Neural cell (in vitro differentiated cells): ENCODE results near the gene SECTM1. TPM values are rescaled to one million over a fixed set of nuclear protein-coding genes. Genes with fewer than 3 reads are reported as not detected.
"Not testable (repeated sequence)": the region's sequence is repeated elsewhere in the genome, so short reads cannot be mapped to it uniquely, and the experiment has no call there.

Experiments
- H2AFZ ChIP-seq: fragments of 200-600, 300-800 bp; sonication (generic), shearing (Covaris generic); 2 replicates; pipeline ENCODE4 v1.6.0; 2014; ENCODE audit warnings: low read depth, mild to moderate bottlenecking, antibody characterized with exemption, low read length, moderate library complexity
- H3F3A ChIP-seq: fragments of 200-600 bp; shearing (Covaris generic); 2 replicates; pipeline ENCODE4 v1.6.1; 2016; ENCODE audit warnings: mild to moderate bottlenecking, moderate library complexity, mixed read lengths, antibody characterized with exemption, low read length; ENCODE audit not compliant: insufficient read depth, poor library complexity, severe bottlenecking
- H3K27ac ChIP-seq: fragments of 200-600, 300-800 bp; sonication (generic), shearing (Covaris generic); 2 replicates; pipeline ENCODE4 v1.5.1; 2014; ENCODE audit warnings: mild to moderate bottlenecking, low read length, moderate library complexity
- H3K27me3 ChIP-seq: fragments of 300-800, 200-600 bp; sonication (generic), shearing (Covaris generic); 2 replicates; pipeline ENCODE4 v1.6.0; 2014; ENCODE audit warnings: mild to moderate bottlenecking, low read depth, low read length, moderate library complexity; ENCODE audit not compliant: insufficient read depth
- H3K36me3 ChIP-seq: fragments of 300-800, 200-600 bp; sonication (generic), shearing (Covaris generic); 2 replicates; pipeline ENCODE4 v1.5.1; 2014; ENCODE audit warnings: mild to moderate bottlenecking, antibody characterized with exemption, low read length, moderate library complexity; ENCODE audit not compliant: insufficient read depth
- H3K4me2 ChIP-seq: fragments of 300-800, 200-600 bp; sonication (generic), shearing (Covaris generic); 2 replicates; pipeline ENCODE4 v1.6.0; 2014; ENCODE audit warnings: mild to moderate bottlenecking, low read length
- H3K4me3 ChIP-seq: fragments of 300-800, 200-600 bp; sonication (generic), shearing (Covaris generic); 2 replicates; pipeline ENCODE4 v1.5.1; 2014; ENCODE audit warnings: mild to moderate bottlenecking, low read length, moderate library complexity
- H3K79me2 ChIP-seq: fragments of 200-600 bp; shearing (Covaris generic); replicated peaks from 2 replicates; pipeline ENCODE4 v1.6.0; 2014; ENCODE audit warnings: mild to moderate bottlenecking, low read length, moderate library complexity; ENCODE audit not compliant: insufficient read depth
- H3K9ac ChIP-seq: fragments of 300-800, 200-600 bp; sonication (generic), shearing (Covaris generic); 2 replicates; pipeline ENCODE4 v1.6.1; 2016; ENCODE audit warnings: mild to moderate bottlenecking, low read length, mixed read lengths
- H3K9me2 ChIP-seq: fragments of 200-600 bp; shearing (Covaris generic); 2 replicates; pipeline ENCODE4 v1.6.1; 2016; ENCODE audit warnings: mild to moderate bottlenecking, low read length, mixed read lengths; ENCODE audit not compliant: insufficient read depth
- H3K9me3 ChIP-seq: fragments of 200-600, 300-800 bp; sonication (generic), shearing (Covaris generic); 2 replicates; pipeline ENCODE4 v1.6.1; 2016; ENCODE audit warnings: mild to moderate bottlenecking, mixed run types, low read length, moderate library complexity, mixed read lengths
- H4K20me1 ChIP-seq: fragments of 200-600 bp; shearing (Covaris generic); 2 replicates; pipeline ENCODE4 v1.6.1; 2016; ENCODE audit warnings: mild to moderate bottlenecking, mixed run types; ENCODE audit not compliant: insufficient read depth
- EP300 ChIP-seq: fragments of 450-650 bp; conservative IDR thresholded peaks from 2 replicates; pipeline ENCODE4 v1.6.1; 2014; ENCODE audit warnings: antibody characterized with exemption, mild to moderate bottlenecking, moderate library complexity; ENCODE audit not compliant: poor library complexity, severe bottlenecking
- EZH2 ChIP-seq: fragments of 200-600, 300-800 bp; shearing (Covaris generic), sonication (generic); IDR thresholded peaks from 2 replicates; pipeline ENCODE4 v1.6.1; 2014; ENCODE audit warnings: antibody characterized with exemption, low read length, borderline replicate concordance, mild to moderate bottlenecking; ENCODE audit not compliant: insufficient read depth, poor library complexity, severe bottlenecking
- MXI1 ChIP-seq: fragments of 450-650 bp; conservative IDR thresholded peaks from 2 replicates; pipeline ENCODE4 v1.6.1; 2014; ENCODE audit warnings: antibody characterized with exemption, mild to moderate bottlenecking; ENCODE audit not compliant: poor library complexity, severe bottlenecking
- POLR2AphosphoS5 ChIP-seq: IDR thresholded peaks from 2 replicates; pipeline ENCODE4 v1.6.1; 2012
- RAD21 ChIP-seq: fragments of 450-650 bp; conservative IDR thresholded peaks from 2 replicates; pipeline ENCODE4 v1.6.1; 2014; ENCODE audit warnings: antibody characterized with exemption, mild to moderate bottlenecking, moderate library complexity
- SMC3 ChIP-seq: fragments of 450-650 bp; conservative IDR thresholded peaks from 2 replicates; pipeline ENCODE4 v1.6.1; 2014; ENCODE audit warnings: antibody characterized with exemption, mild to moderate bottlenecking, moderate library complexity; ENCODE audit not compliant: poor library complexity
- TAF1 ChIP-seq: IDR thresholded peaks from 2 replicates; pipeline ENCODE4 v1.6.1; 2012; ENCODE audit warnings: low read depth
- polyA plus RNA-seq: library from polyadenylated mRNA; depleted of rRNA; stranded (reverse); fragments of >200 nt; gene quantifications from 2 replicates; pipeline ENCODE4 v1.2.3, GENCODE V29; 2014
- TF ChIP-seq, protein P1 (sequence below): fragments of 450-650 bp; IDR thresholded peaks from 2 replicates; pipeline ENCODE4 v1.5.1; 2014; ENCODE audit warnings: antibody characterized with exemption, mild to moderate bottlenecking, moderate library complexity; ENCODE audit not compliant: poor library complexity, severe bottlenecking
- TF ChIP-seq, protein P2 (sequence below): IDR thresholded peaks from 2 replicates; pipeline ENCODE4 v1.6.1; 2012; ENCODE audit warnings: borderline replicate concordance

SECTM1 gene
- polyA plus RNA-seq, 1 donor from 2014 or later: not detected

DNA sequence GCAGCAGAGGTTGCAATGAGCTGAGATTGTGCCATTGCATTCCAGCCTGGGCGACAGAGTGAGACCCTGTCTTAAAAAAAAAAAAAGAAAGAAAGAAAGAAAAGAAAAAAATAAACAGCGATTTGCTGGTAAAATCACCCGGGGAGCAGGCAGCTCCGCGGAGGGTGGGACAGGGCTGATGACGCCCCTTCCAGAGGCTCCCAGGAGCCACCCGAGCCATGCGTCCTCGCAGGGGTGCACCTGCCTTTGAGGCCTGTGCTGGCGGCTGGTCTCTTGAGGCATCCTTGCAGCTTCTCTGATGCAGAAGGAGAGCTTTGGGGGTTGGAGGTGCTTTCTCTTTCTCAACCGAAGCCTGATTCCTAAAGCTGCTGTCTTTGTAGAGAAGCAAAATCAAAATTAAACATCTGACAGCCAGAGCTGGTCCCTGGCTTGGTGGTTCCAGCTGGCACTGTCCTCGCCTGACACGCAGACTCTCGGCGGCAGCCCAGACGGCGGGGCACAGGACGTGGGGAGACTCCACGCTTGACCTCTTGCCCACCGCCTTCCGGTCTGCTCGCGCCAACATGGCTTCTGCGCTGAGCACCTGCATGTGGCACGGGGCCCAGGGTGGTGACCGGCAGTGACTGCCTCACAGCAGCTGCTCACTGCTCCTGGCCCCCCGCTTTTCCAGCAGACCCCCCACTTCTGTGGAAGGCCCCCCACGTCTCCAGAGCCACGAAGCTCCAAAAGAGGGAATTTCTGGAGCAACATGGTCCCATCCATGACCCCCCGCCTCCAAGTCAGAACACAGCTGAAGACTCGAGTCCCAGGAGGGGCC is 44.6 kb upstream of the SECTM1 start:
- Histone ChIP-seq H3K27ac (no peak overlapping the region), H3K9ac (no peak overlapping the region), H2AFZ (no peak overlapping the region), H4K20me1 (no peaks in the 10 kb centered on the region), H3F3A (no peaks in the 10 kb centered on the region), H3K79me2 (no peaks in the 10 kb centered on the region), H3K4me2 (no peak overlapping the region), H3K4me3 (no peak overlapping the region), H3K9me3 (no peaks in the 10 kb centered on the region), H3K9me2 (no peaks in the 10 kb centered on the region), H3K36me3 (no peaks in the 10 kb centered on the region), H3K27me3 (peaks cover 4% of the 10 kb centered on the region)
- TF ChIP-seq EP300 (no peak), TAF1 (no peak), MXI1 (no peak), EZH2 (no peak), RAD21 (no peak), SMC3 (no peak), POLR2AphosphoS5 (no peak)
- TF ChIP-seq, protein P1, sequence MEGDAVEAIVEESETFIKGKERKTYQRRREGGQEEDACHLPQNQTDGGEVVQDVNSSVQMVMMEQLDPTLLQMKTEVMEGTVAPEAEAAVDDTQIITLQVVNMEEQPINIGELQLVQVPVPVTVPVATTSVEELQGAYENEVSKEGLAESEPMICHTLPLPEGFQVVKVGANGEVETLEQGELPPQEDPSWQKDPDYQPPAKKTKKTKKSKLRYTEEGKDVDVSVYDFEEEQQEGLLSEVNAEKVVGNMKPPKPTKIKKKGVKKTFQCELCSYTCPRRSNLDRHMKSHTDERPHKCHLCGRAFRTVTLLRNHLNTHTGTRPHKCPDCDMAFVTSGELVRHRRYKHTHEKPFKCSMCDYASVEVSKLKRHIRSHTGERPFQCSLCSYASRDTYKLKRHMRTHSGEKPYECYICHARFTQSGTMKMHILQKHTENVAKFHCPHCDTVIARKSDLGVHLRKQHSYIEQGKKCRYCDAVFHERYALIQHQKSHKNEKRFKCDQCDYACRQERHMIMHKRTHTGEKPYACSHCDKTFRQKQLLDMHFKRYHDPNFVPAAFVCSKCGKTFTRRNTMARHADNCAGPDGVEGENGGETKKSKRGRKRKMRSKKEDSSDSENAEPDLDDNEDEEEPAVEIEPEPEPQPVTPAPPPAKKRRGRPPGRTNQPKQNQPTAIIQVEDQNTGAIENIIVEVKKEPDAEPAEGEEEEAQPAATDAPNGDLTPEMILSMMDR: no peak
- TF ChIP-seq, protein P2, sequence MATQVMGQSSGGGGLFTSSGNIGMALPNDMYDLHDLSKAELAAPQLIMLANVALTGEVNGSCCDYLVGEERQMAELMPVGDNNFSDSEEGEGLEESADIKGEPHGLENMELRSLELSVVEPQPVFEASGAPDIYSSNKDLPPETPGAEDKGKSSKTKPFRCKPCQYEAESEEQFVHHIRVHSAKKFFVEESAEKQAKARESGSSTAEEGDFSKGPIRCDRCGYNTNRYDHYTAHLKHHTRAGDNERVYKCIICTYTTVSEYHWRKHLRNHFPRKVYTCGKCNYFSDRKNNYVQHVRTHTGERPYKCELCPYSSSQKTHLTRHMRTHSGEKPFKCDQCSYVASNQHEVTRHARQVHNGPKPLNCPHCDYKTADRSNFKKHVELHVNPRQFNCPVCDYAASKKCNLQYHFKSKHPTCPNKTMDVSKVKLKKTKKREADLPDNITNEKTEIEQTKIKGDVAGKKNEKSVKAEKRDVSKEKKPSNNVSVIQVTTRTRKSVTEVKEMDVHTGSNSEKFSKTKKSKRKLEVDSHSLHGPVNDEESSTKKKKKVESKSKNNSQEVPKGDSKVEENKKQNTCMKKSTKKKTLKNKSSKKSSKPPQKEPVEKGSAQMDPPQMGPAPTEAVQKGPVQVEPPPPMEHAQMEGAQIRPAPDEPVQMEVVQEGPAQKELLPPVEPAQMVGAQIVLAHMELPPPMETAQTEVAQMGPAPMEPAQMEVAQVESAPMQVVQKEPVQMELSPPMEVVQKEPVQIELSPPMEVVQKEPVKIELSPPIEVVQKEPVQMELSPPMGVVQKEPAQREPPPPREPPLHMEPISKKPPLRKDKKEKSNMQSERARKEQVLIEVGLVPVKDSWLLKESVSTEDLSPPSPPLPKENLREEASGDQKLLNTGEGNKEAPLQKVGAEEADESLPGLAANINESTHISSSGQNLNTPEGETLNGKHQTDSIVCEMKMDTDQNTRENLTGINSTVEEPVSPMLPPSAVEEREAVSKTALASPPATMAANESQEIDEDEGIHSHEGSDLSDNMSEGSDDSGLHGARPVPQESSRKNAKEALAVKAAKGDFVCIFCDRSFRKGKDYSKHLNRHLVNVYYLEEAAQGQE: no peak

DNA sequence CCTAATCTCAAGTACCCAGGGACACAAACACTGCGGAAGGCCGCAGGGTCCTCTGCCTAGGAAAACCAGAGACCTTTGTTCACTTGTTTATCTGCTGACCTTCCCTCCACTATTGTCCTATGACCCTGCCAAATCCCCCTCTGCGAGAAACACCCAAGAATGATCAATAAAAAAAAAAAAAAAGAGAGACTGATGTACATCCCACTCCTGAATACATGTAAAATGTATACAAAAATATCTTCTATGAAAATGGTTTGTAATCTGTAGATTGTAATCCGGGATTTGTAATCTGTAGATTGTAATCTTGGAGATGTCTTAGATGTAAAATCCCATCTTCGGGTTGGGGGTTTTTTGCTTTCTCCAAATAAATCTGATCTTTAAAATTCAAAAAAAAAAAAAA is 43.7 kb upstream of the SECTM1 start:
- not testable (repeated sequence) for H3K4me3 ChIP-seq, H3K36me3 ChIP-seq, H3K9me3 ChIP-seq, H4K20me1 ChIP-seq, H3K79me2 ChIP-seq, H3K9me2 ChIP-seq, H3K4me2 ChIP-seq, H3F3A ChIP-seq, H3K9ac ChIP-seq, H2AFZ ChIP-seq, H3K27ac ChIP-seq
- peaks cover 10% of the 10 kb centered on the region for H3K27me3 ChIP-seq
